IPS DF 6.9 (cell line): ENCODE measurements around the gene FARS2.

Experiments used
- DNase-seq: peaks from one replicate; pipeline ENCODE4 v3.0.0-alpha.2; 2013; ENCODE audit warnings: low read depth, low spot score
- H3K27ac ChIP-seq: one replicate; pipeline ENCODE4 v1.5.1; 2013; ENCODE audit warnings: low read length, control low read depth
- H3K27me3 ChIP-seq: 2 replicates; pipeline ENCODE4 v1.6.1; 2013; ENCODE audit warnings: mild to moderate bottlenecking, low read length; ENCODE audit not compliant: control insufficient read depth, insufficient read depth
- H3K36me3 ChIP-seq: 2 replicates; pipeline ENCODE4 v1.6.1; 2013; ENCODE audit warnings: low read length; ENCODE audit not compliant: control insufficient read depth, insufficient read depth
- H3K4me1 ChIP-seq: 2 replicates; pipeline ENCODE4 v1.6.1; 2013; ENCODE audit warnings: low read length; ENCODE audit not compliant: control insufficient read depth, insufficient read depth
- H3K4me3 ChIP-seq: 2 replicates; pipeline ENCODE4 v1.5.1; 2013; ENCODE audit warnings: mild to moderate bottlenecking, low read length
- H3K9me3 ChIP-seq: 2 replicates; pipeline ENCODE4 v1.6.1; 2013; ENCODE audit warnings: low read length, inconsistent platforms; ENCODE audit not compliant: control insufficient read depth, insufficient read depth
- WGBS: extraction: QIAGEN DNeasy Blood & Tissue Kit; methylation state at CpG from one replicate; pipeline ENCODE4 v1.1.7; 2013; ENCODE audit warnings: mixed read lengths, missing lambda C conversion rate; ENCODE audit not compliant: insufficient read length, insufficient coverage; 5-methylcytosine and 5-hydroxymethylcytosine counted together

FARS2 gene

GRCh38 chr6:5230081-5230480 is 31.2 kb upstream of the FARS2 start:
- WGBS = no CpG with 5 or more reads among the region's 4 CpGs
- no peaks in the 10 kb centered on the region for H3K36me3 ChIP-seq
- no peaks in the 10 kb centered on the region for H3K9me3 ChIP-seq
- H3K27me3 ChIP-seq = no peaks in the 10 kb centered on the region
- no peak overlapping the region for H3K4me3 ChIP-seq
- H3K27ac ChIP-seq = no peak overlapping the region
- H3K4me1 ChIP-seq = no peaks in the 10 kb centered on the region
- no peak for DNase-seq

- Histone ChIP-seq H3K27ac (no peak overlapping the region), H3K9me3 (no peaks in the 10 kb centered on the region), H3K27me3 (no peaks in the 10 kb centered on the region), H3K4me3 (no peak overlapping the region), H3K36me3 (no peaks in the 10 kb centered on the region), H3K4me1 (no peaks in the 10 kb centered on the region)
- no CpG with 5 or more reads among the region's 2 CpGs for WGBS
- DNase-seq = no peak
Observed at GRCh38 chr6:5231289-5231688, 30.0 kb upstream of the FARS2 start.

- no peak overlapping the region for H3K4me3 ChIP-seq
- no CpG with 5 or more reads among the region's 6 CpGs for WGBS
- DNase-seq = no peak
- no peak overlapping the region for H3K27ac ChIP-seq
- H3K9me3 ChIP-seq = no peaks in the 10 kb centered on the region
- no peaks in the 10 kb centered on the region for H3K36me3 ChIP-seq
- no peaks in the 10 kb centered on the region for H3K27me3 ChIP-seq
- no peaks in the 10 kb centered on the region for H3K4me1 ChIP-seq
Observed at GRCh38 chr6:5234874-5235273, 26.4 kb upstream of the FARS2 start.

GRCh38 chr6:5235830-5236229 is 25.5 kb upstream of the FARS2 start:
- Histone ChIP-seq H3K9me3 (no peaks in the 10 kb centered on the region), H3K27ac (no peak overlapping the region), H3K27me3 (no peaks in the 10 kb centered on the region), H3K4me1 (0 out of 2 replicates have a peak, but pooled peaks cover 1% of the 10 kb centered on the region), H3K36me3 (no peaks in the 10 kb centered on the region), H3K4me3 (no peak overlapping the region)
- no CpG with 5 or more reads among the region's 2 CpGs for WGBS
- DNase-seq = no peak

GRCh38 chr6:5237805-5238204 is 23.5 kb upstream of the FARS2 start:
- DNase-seq = no peak
- no peaks in the 10 kb centered on the region for H3K9me3 ChIP-seq
- H3K4me1 ChIP-seq = 0 out of 2 replicates have a peak, but pooled peaks cover 1% of the 10 kb centered on the region
- H3K27me3 ChIP-seq = no peaks in the 10 kb centered on the region
- no peak overlapping the region for H3K4me3 ChIP-seq
- WGBS = no CpG with 5 or more reads among the region's 4 CpGs
- no peak overlapping the region for H3K27ac ChIP-seq
- no peaks in the 10 kb centered on the region for H3K36me3 ChIP-seq

- WGBS = no CpG with 5 or more reads among the region's 1 CpG
- Histone ChIP-seq H3K4me3 (no peak overlapping the region), H3K4me1 (0 out of 2 replicates have a peak, but pooled peaks cover 1% of the 10 kb centered on the region), H3K36me3 (no peaks in the 10 kb centered on the region), H3K9me3 (no peaks in the 10 kb centered on the region), H3K27ac (no peak overlapping the region), H3K27me3 (no peaks in the 10 kb centered on the region)
- no peak for DNase-seq
Observed at GRCh38 chr6:5238336-5238735, 23.0 kb upstream of the FARS2 start.

- Histone ChIP-seq H3K4me3 (no peak overlapping the region), H3K4me1 (0 out of 2 replicates have a peak, but pooled peaks cover 1% of the 10 kb centered on the region), H3K27me3 (no peaks in the 10 kb centered on the region), H3K36me3 (no peaks in the 10 kb centered on the region), H3K9me3 (no peaks in the 10 kb centered on the region), H3K27ac (no peak overlapping the region)
- no CpG with 5 or more reads among the region's 2 CpGs for WGBS
- no peak for DNase-seq
Observed at GRCh38 chr6:5241252-5241651, 20.1 kb upstream of the FARS2 start.

- H3K9me3 ChIP-seq = no peaks in the 10 kb centered on the region
- H3K4me3 ChIP-seq = no peak overlapping the region
- H3K27me3 ChIP-seq = no peaks in the 10 kb centered on the region
- H3K27ac ChIP-seq = no peak overlapping the region
- no peaks in the 10 kb centered on the region for H3K36me3 ChIP-seq
- no peak for DNase-seq
- H3K4me1 ChIP-seq = 0 out of 2 replicates have a peak, but pooled peaks cover 1% of the 10 kb centered on the region
- no CpG with 5 or more reads among the region's 12 CpGs for WGBS
Observed at GRCh38 chr6:5243069-5243468, 18.2 kb upstream of the FARS2 start.

- H3K4me3 ChIP-seq = no peak overlapping the region
- no peak for DNase-seq
- no peaks in the 10 kb centered on the region for H3K9me3 ChIP-seq
- H3K27me3 ChIP-seq = no peaks in the 10 kb centered on the region
- WGBS = no CpG with 5 or more reads among the region's 13 CpGs
- H3K36me3 ChIP-seq = no peaks in the 10 kb centered on the region
- H3K4me1 ChIP-seq = no peaks in the 10 kb centered on the region
- no peak overlapping the region for H3K27ac ChIP-seq
Observed at GRCh38 chr6:5246141-5247097, 14.9 kb upstream of the FARS2 start.

GRCh38 chr6:5247201-5247600 is 14.1 kb upstream of the FARS2 start:
- WGBS = no CpG with 5 or more reads among the region's 2 CpGs
- no peaks in the 10 kb centered on the region for H3K9me3 ChIP-seq

More at GRCh38 chr6:5247201-5247600, 14.1 kb upstream of the FARS2 start:
- H3K36me3 ChIP-seq = no peaks in the 10 kb centered on the region
- no peak overlapping the region for H3K27ac ChIP-seq
- no peaks in the 10 kb centered on the region for H3K4me1 ChIP-seq
- DNase-seq = no peak
- no peak overlapping the region for H3K4me3 ChIP-seq
- H3K27me3 ChIP-seq = no peaks in the 10 kb centered on the region
